Activated CD4-positive, alpha-beta T cell treated with anti-CD3 and anti-CD28 coated beads, Interleukin-2, Interleukin-4, amounts not matched to agents 100 ng/mL and 50 ng/mL, durations not matched to agents 16 hours and 8 hours (primary cell): Measurements from ENCODE around the gene NAMPT.
"Not testable (repeated sequence)": the region's sequence is repeated elsewhere in the genome, so short reads cannot be mapped to it uniquely, and the experiment has no call there.

ENCODE experiments used
- DNase-seq: peaks from one replicate; pipeline ENCODE4 v3.0.0-alpha.2; 2020; ENCODE audit warnings: low spot score

The NAMPT gene

GRCh38 chr7:106231856-106232490, 52.8 kb downstream of the NAMPT start:
- DNase-seq, result no peak

- no peak for DNase-seq
Measured at GRCh38 chr7:106225856-106226255, 58.9 kb downstream of the NAMPT start.

GRCh38 chr7:106224797-106225196, 60.0 kb downstream of the NAMPT start:
- no peak for DNase-seq

- DNase-seq, result no peak
Measured at GRCh38 chr7:106223156-106223555, 61.6 kb downstream of the NAMPT start.

- DNase-seq, result no peak
Measured at GRCh38 chr7:106222545-106222944, 62.2 kb downstream of the NAMPT start.

GRCh38 chr7:106220307-106220706, 64.5 kb downstream of the NAMPT start:
- DNase-seq, result no peak

- DNase-seq, result no peak
Measured at GRCh38 chr7:106219170-106219569, 65.6 kb downstream of the NAMPT start.

- DNase-seq, result no peak
Measured at GRCh38 chr7:106218546-106218945, 66.2 kb downstream of the NAMPT start.

- no peak for DNase-seq
Measured at GRCh38 chr7:106216923-106217542, 67.8 kb downstream of the NAMPT start.

GRCh38 chr7:106216517-106216922, 68.3 kb downstream of the NAMPT start:
- DNase-seq, result no peak

- no peak for DNase-seq
Measured at GRCh38 chr7:106215868-106216516, 68.8 kb downstream of the NAMPT start.

- DNase-seq, result not testable (repeated sequence)
Measured at GRCh38 chr7:106208944-106209343, 75.8 kb downstream of the NAMPT start.

- no peak for DNase-seq
Measured at GRCh38 chr7:106206826-106207541, 77.8 kb downstream of the NAMPT start.

GRCh38 chr7:106205621-106206222, 79.1 kb downstream of the NAMPT start:
- DNase-seq, result peak; percentile 8

- DNase-seq, result no peak
Measured at GRCh38 chr7:106203473-106203872, 81.3 kb downstream of the NAMPT start.

GRCh38 chr7:106201164-106201563, 83.6 kb downstream of the NAMPT start:
- DNase-seq, result no peak

GRCh38 chr7:106199813-106200364, 84.9 kb downstream of the NAMPT start:
- no peak for DNase-seq

- no peak for DNase-seq
Measured at GRCh38 chr7:106199024-106199423, 85.8 kb downstream of the NAMPT start.
